ENCODE data around the gene CAPS.
"Not testable (repeated sequence)": the region's sequence is repeated elsewhere in the genome, so short reads cannot be mapped to it uniquely, and the experiment has no call there.

The CAPS gene

GRCh38 chr19:5959260-5960004 lies 45.4 kb downstream of the CAPS start:
- Mint-ChIP-seq H3K4me1 (ENCODE audit: low read depth) (peaks cover 95% of the 10 kb centered on the region), H3K4me3 (no peak overlapping the region), H3K27me3 (no peaks in the 10 kb centered on the region), H3K27ac (peak overlapping the region; percentile 42), H3K36me3 (ENCODE audit: low read depth) (peaks cover 12% of the 10 kb centered on the region), H3K9me3 (no peaks in the 10 kb centered on the region)

GRCh38 chr19:5960005-5961001 lies 46.2 kb downstream of the CAPS start:
- peaks cover 11% of the 10 kb centered on the region for H3K36me3 Mint-ChIP-seq (ENCODE audit: low read depth)
- no peaks in the 10 kb centered on the region for H3K9me3 Mint-ChIP-seq
- peaks cover 93% of the 10 kb centered on the region for H3K4me1 Mint-ChIP-seq (ENCODE audit: low read depth)
- H3K27ac Mint-ChIP-seq, result peak overlapping the region; percentile 56
- H3K27me3 Mint-ChIP-seq, result no peaks in the 10 kb centered on the region
- no peak overlapping the region for H3K4me3 Mint-ChIP-seq

- Mint-ChIP-seq H3K4me1 (ENCODE audit: low read depth) (peaks cover 93% of the 10 kb centered on the region), H3K27ac (peak overlapping the region; percentile 78), H3K4me3 (peak overlapping the region; percentile 12), H3K36me3 (ENCODE audit: low read depth) (peaks cover 15% of the 10 kb centered on the region)
- not testable (repeated sequence) for H3K9me3 Mint-ChIP-seq, H3K27me3 Mint-ChIP-seq
Measured at GRCh38 chr19:5961641-5961968, 47.6 kb downstream of the CAPS start.

- no peaks in the 10 kb centered on the region for H3K9me3 Mint-ChIP-seq
- no peaks in the 10 kb centered on the region for H3K27me3 Mint-ChIP-seq
- H3K4me1 Mint-ChIP-seq (ENCODE audit: low read depth), result peaks cover 92% of the 10 kb centered on the region
- H3K4me3 Mint-ChIP-seq, result peak overlapping the region; percentile 12
- peak overlapping the region; percentile 78 for H3K27ac Mint-ChIP-seq
- H3K36me3 Mint-ChIP-seq (ENCODE audit: low read depth), result peaks cover 14% of the 10 kb centered on the region
Measured at GRCh38 chr19:5961969-5962945, 48.2 kb downstream of the CAPS start.

GRCh38 chr19:5963259-5963658 lies 49.2 kb downstream of the CAPS start:
- peak overlapping the region; percentile 78 for H3K27ac Mint-ChIP-seq
- not testable (repeated sequence) for H3K27me3 Mint-ChIP-seq, H3K9me3 Mint-ChIP-seq
- peaks cover 18% of the 10 kb centered on the region for H3K36me3 Mint-ChIP-seq (ENCODE audit: low read depth)
- peaks cover 94% of the 10 kb centered on the region for H3K4me1 Mint-ChIP-seq (ENCODE audit: low read depth)
- peak overlapping the region; percentile 1 for H3K4me3 Mint-ChIP-seq

GRCh38 chr19:5963855-5964254 lies 49.8 kb downstream of the CAPS start:
- no peaks in the 10 kb centered on the region for H3K9me3 Mint-ChIP-seq
- H3K27me3 Mint-ChIP-seq, result no peaks in the 10 kb centered on the region
- no peak overlapping the region for H3K4me3 Mint-ChIP-seq
- H3K36me3 Mint-ChIP-seq (ENCODE audit: low read depth), result peaks cover 18% of the 10 kb centered on the region
- peaks cover 96% of the 10 kb centered on the region for H3K4me1 Mint-ChIP-seq (ENCODE audit: low read depth)
- H3K27ac Mint-ChIP-seq, result peak overlapping the region; percentile 78

GRCh38 chr19:5964816-5965565 lies 50.9 kb downstream of the CAPS start:
- H3K9me3 Mint-ChIP-seq, result no peaks in the 10 kb centered on the region
- H3K4me3 Mint-ChIP-seq, result no peak overlapping the region
- peak overlapping the region; percentile 55 for H3K27ac Mint-ChIP-seq
- H3K27me3 Mint-ChIP-seq, result no peaks in the 10 kb centered on the region
- H3K36me3 Mint-ChIP-seq (ENCODE audit: low read depth), result peaks cover 18% of the 10 kb centered on the region
- peaks cover 95% of the 10 kb centered on the region for H3K4me1 Mint-ChIP-seq (ENCODE audit: low read depth)
